SK-N-SH treated with all-trans-retinoic acid at 6 μM for 48 hours (cell line): Measurements from ENCODE around the gene GSG1.
"Not testable (repeated sequence)": the region's sequence is repeated elsewhere in the genome, so short reads cannot be mapped to it uniquely, and the experiment has no call there.

Experiments
- ATAC-seq: fragments of 200-7000 bp; cut with Tn5 transposase; 3 replicates; pipeline ENCODE4 v1.9.1; 2020; ENCODE audit warnings: mild to moderate bottlenecking, moderate library complexity
- ARNTL ChIP-seq: fragments of 450-650 bp; formaldehyde crosslinking; IDR thresholded peaks from 2 replicates; pipeline ENCODE4 v1.5.0; 2020; ENCODE audit warnings: low read depth, mild to moderate bottlenecking, moderate library complexity, borderline replicate concordance
- BACH2 ChIP-seq: fragments of 250-450 bp; sonication (Bioruptor Pico); IDR thresholded peaks from 2 replicates; pipeline ENCODE4 v1.9.0; 2021; ENCODE audit warnings: mild to moderate bottlenecking, borderline replicate concordance
- CSDC2 ChIP-seq: fragments of 250-450 bp; sonication (Bioruptor Pico); IDR thresholded peaks from 2 replicates; pipeline ENCODE4 v1.5.0; 2020; ENCODE audit warnings: mild to moderate bottlenecking, moderate library complexity
- ESRRG ChIP-seq: fragments of 250-450 bp; sonication (Bioruptor Pico); IDR thresholded peaks from 2 replicates; pipeline ENCODE4 v1.6.1; 2021; ENCODE audit warnings: mild to moderate bottlenecking
- GLIS3 ChIP-seq: fragments of 250-450 bp; sonication (Bioruptor Pico); IDR thresholded peaks from 2 replicates; pipeline ENCODE4 v1.5.0; 2020; ENCODE audit warnings: mild to moderate bottlenecking, moderate library complexity
- ISL1 ChIP-seq: fragments of 250-450 bp; sonication (Bioruptor Pico); IDR thresholded peaks from 2 replicates; pipeline ENCODE4 v2.1.2; 2022; ENCODE audit warnings: mild to moderate bottlenecking, moderate library complexity
- OSR1 ChIP-seq: fragments of 250-450 bp; sonication (Bioruptor Pico); IDR thresholded peaks from 2 replicates; pipeline ENCODE4 v1.8.0; 2022; ENCODE audit warnings: moderate library complexity, mild to moderate bottlenecking, inconsistent platforms
- PPARA ChIP-seq: fragments of 250-450 bp; sonication (Bioruptor Pico); IDR thresholded peaks from 2 replicates; pipeline ENCODE4 v1.5.0; 2020; ENCODE audit warnings: mild to moderate bottlenecking, borderline replicate concordance
- RARB ChIP-seq: fragments of 250-450 bp; sonication (Bioruptor Pico); IDR thresholded peaks from 2 replicates; pipeline ENCODE4 v1.8.0; 2021; ENCODE audit warnings: mild to moderate bottlenecking, moderate library complexity
- TCF4 ChIP-seq: fragments of 250-450 bp; sonication (Bioruptor Pico); IDR thresholded peaks from 2 replicates; pipeline ENCODE4 v1.8.0; 2021; ENCODE audit warnings: mild to moderate bottlenecking, moderate library complexity, borderline replicate concordance
- TOX ChIP-seq: fragments of 250-450 bp; sonication (Bioruptor Pico); IDR thresholded peaks from 2 replicates; pipeline ENCODE4 v1.8.0; 2021; ENCODE audit warnings: mild to moderate bottlenecking, moderate library complexity, borderline replicate concordance
- TSHZ2 ChIP-seq: fragments of 250-450 bp; sonication (Bioruptor Pico); IDR thresholded peaks from 2 replicates; pipeline ENCODE4 v1.5.0; 2020; ENCODE audit warnings: mild to moderate bottlenecking, moderate library complexity
- ZC3H10 ChIP-seq: fragments of 250-450 bp; sonication (Bioruptor Pico); IDR thresholded peaks from 2 replicates; pipeline ENCODE4 v1.5.1; 2021; ENCODE audit warnings: mild to moderate bottlenecking, moderate library complexity
- ZFP3 ChIP-seq: fragments of 250-450 bp; sonication (Bioruptor Pico); IDR thresholded peaks from 2 replicates; pipeline ENCODE4 v1.5.0; 2020; ENCODE audit warnings: mild to moderate bottlenecking, moderate library complexity
- ZNF8 ChIP-seq: fragments of 450-650 bp; formaldehyde crosslinking; IDR thresholded peaks from 2 replicates; pipeline ENCODE4 v1.5.0; 2020; ENCODE audit warnings: mild to moderate bottlenecking, moderate library complexity
- TF ChIP-seq, protein P1 (sequence below): fragments of 250-450 bp; sonication (Bioruptor Pico); IDR thresholded peaks from 2 replicates; pipeline ENCODE4 v1.8.0; 2020; ENCODE audit warnings: mild to moderate bottlenecking, moderate library complexity, borderline replicate concordance
- TF ChIP-seq, protein P2 (sequence below): fragments of 250-450 bp; sonication (Bioruptor Pico); IDR thresholded peaks from 2 replicates; pipeline ENCODE4 v1.5.1; 2020; ENCODE audit warnings: low read depth, mild to moderate bottlenecking, moderate library complexity
- TF ChIP-seq, protein P3 (sequence below): fragments of 250-450 bp; sonication (Bioruptor Pico); IDR thresholded peaks from 2 replicates; pipeline ENCODE4 v1.8.0; 2021; ENCODE audit warnings: low read depth, mild to moderate bottlenecking, moderate library complexity, borderline replicate concordance

GSG1 gene

DNA sequence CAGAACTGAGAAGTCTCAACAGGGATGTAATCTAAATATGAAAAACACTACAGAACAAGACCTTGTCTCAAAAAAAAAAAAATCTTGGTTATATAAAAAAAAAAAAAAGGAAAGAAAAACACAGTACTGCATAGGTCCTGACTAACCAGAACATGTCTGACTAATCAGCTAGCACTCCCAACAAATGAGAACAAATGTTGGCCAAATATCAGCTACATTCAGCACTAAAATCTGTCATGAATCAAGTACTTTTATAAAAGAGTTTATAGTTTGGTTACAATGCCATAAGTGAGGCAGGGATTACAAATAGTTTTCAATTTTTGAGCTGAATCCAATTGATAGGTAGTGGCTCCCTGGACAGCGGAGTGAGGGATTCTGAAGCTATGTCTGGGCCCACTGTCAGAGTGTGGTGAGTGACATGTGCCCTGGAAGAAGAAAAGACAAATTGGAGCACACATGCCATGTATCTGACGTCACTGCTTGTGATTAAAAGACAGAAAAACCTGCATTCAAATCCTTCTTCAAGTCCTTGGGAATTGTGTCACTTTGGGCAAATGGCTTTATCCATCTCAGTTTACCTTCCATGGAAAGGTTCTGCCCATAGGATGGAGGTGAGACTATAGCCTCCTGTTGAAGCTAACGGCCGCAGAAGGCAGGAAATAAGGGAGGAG, 64.8 kb downstream of the GSG1 start (continued):
- TF ChIP-seq ZFP3 (CRISPR knock-in tag) (no peak), TCF4 (no peak), ESRRG (CRISPR knock-in tag) (no peak), RARB (CRISPR knock-in tag) (no peak), BACH2 (no peak), ZC3H10 (CRISPR knock-in tag) (no peak), CSDC2 (CRISPR knock-in tag) (no peak), ISL1 (no peak), TOX (CRISPR knock-in tag) (no peak)
- TF ChIP-seq, protein P1, sequence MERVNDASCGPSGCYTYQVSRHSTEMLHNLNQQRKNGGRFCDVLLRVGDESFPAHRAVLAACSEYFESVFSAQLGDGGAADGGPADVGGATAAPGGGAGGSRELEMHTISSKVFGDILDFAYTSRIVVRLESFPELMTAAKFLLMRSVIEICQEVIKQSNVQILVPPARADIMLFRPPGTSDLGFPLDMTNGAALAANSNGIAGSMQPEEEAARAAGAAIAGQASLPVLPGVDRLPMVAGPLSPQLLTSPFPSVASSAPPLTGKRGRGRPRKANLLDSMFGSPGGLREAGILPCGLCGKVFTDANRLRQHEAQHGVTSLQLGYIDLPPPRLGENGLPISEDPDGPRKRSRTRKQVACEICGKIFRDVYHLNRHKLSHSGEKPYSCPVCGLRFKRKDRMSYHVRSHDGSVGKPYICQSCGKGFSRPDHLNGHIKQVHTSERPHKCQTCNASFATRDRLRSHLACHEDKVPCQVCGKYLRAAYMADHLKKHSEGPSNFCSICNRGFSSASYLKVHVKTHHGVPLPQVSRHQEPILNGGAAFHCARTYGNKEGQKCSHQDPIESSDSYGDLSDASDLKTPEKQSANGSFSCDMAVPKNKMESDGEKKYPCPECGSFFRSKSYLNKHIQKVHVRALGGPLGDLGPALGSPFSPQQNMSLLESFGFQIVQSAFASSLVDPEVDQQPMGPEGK (CRISPR knock-in tag): no peak

GRCh38 chr12:13036881-13037280, 66.6 kb downstream of the GSG1 start:
- no peak for ATAC-seq
- TF ChIP-seq ISL1: no peak
- no peak for TF ChIP-seq ESRRG (CRISPR knock-in tag)
- TF ChIP-seq ZNF8 (CRISPR knock-in tag): no peak
- TF ChIP-seq CSDC2 (CRISPR knock-in tag): no peak
- TF ChIP-seq TOX (CRISPR knock-in tag): no peak
- TF ChIP-seq PPARA (CRISPR knock-in tag): no peak
- TF ChIP-seq, protein P2, sequence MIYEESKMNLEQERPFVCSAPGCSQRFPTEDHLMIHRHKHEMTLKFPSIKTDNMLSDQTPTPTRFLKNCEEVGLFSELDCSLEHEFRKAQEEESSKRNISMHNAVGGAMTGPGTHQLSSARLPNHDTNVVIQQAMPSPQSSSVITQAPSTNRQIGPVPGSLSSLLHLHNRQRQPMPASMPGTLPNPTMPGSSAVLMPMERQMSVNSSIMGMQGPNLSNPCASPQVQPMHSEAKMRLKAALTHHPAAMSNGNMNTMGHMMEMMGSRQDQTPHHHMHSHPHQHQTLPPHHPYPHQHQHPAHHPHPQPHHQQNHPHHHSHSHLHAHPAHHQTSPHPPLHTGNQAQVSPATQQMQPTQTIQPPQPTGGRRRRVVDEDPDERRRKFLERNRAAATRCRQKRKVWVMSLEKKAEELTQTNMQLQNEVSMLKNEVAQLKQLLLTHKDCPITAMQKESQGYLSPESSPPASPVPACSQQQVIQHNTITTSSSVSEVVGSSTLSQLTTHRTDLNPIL (CRISPR knock-in tag): no peak
- no peak for TF ChIP-seq GLIS3 (CRISPR knock-in tag)
- TF ChIP-seq, protein P1 (CRISPR knock-in tag): no peak
- TF ChIP-seq OSR1 (CRISPR knock-in tag): no peak
- TF ChIP-seq, protein P3, sequence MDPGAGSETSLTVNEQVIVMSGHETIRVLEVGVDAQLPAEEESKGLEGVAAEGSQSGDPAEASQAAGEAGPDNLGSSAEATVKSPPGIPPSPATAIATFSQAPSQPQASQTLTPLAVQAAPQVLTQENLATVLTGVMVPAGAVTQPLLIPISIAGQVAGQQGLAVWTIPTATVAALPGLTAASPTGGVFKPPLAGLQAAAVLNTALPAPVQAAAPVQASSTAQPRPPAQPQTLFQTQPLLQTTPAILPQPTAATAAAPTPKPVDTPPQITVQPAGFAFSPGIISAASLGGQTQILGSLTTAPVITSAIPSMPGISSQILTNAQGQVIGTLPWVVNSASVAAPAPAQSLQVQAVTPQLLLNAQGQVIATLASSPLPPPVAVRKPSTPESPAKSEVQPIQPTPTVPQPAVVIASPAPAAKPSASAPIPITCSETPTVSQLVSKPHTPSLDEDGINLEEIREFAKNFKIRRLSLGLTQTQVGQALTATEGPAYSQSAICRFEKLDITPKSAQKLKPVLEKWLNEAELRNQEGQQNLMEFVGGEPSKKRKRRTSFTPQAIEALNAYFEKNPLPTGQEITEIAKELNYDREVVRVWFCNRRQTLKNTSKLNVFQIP (CRISPR knock-in tag): no peak
- TF ChIP-seq RARB (CRISPR knock-in tag): no peak
- TF ChIP-seq ARNTL: no peak
- TF ChIP-seq TSHZ2 (CRISPR knock-in tag): no peak

GRCh38 chr12:13035335-13035734, 68.1 kb downstream of the GSG1 start:
- ATAC-seq: not testable (repeated sequence)
